GM19455 (cell line): ENCODE data around the gene NDUFAF5.

Experiments
- ATAC-seq: cut with Tn5 transposase; IDR thresholded peaks from one replicate; pipeline ENCODE4 v1.9.1; 2021; ENCODE audit not compliant: unreplicated experiment

NDUFAF5 gene

GRCh38 chr20:13775867-13776266 is 9.0 kb upstream of the NDUFAF5 start:
- no peak for ATAC-seq

GRCh38 chr20:13777171-13777601 is 7.6 kb upstream of the NDUFAF5 start:
- ATAC-seq = no peak

- no peak for ATAC-seq
These were observed 6.0 kb upstream of the NDUFAF5 start for GRCh38 chr20:13778827-13779226.

GRCh38 chr20:13783528-13783927 is 1.3 kb upstream of the NDUFAF5 start:
- no peak for ATAC-seq

GRCh38 chr20:13784271-13784892 is 446 bp upstream of the NDUFAF5 start:
- ATAC-seq = peak; percentile 16

GRCh38 chr20:13786143-13786828 is 1.5 kb downstream of the NDUFAF5 start:
- ATAC-seq = no peak

- ATAC-seq = no peak
These were observed 3.5 kb downstream of the NDUFAF5 start for GRCh38 chr20:13788167-13788834.

- no peak for ATAC-seq
These were observed 5.9 kb downstream of the NDUFAF5 start for GRCh38 chr20:13790708-13791107.

- no peak for ATAC-seq
These were observed 7.0 kb downstream of the NDUFAF5 start for GRCh38 chr20:13791540-13792459.

- ATAC-seq = no peak
These were observed 8.2 kb downstream of the NDUFAF5 start for GRCh38 chr20:13793001-13793400.

GRCh38 chr20:13794667-13795066 is 9.8 kb downstream of the NDUFAF5 start:
- ATAC-seq = no peak

- no peak for ATAC-seq
These were observed 14.2 kb downstream of the NDUFAF5 start for GRCh38 chr20:13799040-13799439.

GRCh38 chr20:13799974-13800373 is 15.1 kb downstream of the NDUFAF5 start:
- ATAC-seq = no peak

GRCh38 chr20:13800728-13801134 is 15.9 kb downstream of the NDUFAF5 start:
- no peak for ATAC-seq

GRCh38 chr20:13809373-13809772 is 24.5 kb downstream of the NDUFAF5 start:
- no peak for ATAC-seq

GRCh38 chr20:13809855-13810254 is 25.0 kb downstream of the NDUFAF5 start:
- ATAC-seq = no peak

GRCh38 chr20:13810446-13810845 is 25.6 kb downstream of the NDUFAF5 start:
- no peak for ATAC-seq

- ATAC-seq = no peak
These were observed 29.1 kb downstream of the NDUFAF5 start for GRCh38 chr20:13813910-13814309.

- ATAC-seq = no peak
These were observed 29.8 kb downstream of the NDUFAF5 start for GRCh38 chr20:13814672-13815071.

- no peak for ATAC-seq
These were observed 31.9 kb downstream of the NDUFAF5 start for GRCh38 chr20:13816757-13817156.

GRCh38 chr20:13817342-13817741 is 32.5 kb downstream of the NDUFAF5 start:
- ATAC-seq = no peak
